GM19438 (cell line): ENCODE data around the gene WDR27.
A peak's percentile ranks its signal among the peaks of the same experiment; 100 is the strongest.
"Not testable (repeated sequence)": the region's sequence is repeated elsewhere in the genome, so short reads cannot be mapped to it uniquely, and the experiment has no call there.

ENCODE experiments used
- ATAC-seq: cut with Tn5 transposase; IDR thresholded peaks from one replicate; pipeline ENCODE4 v1.9.1; 2021; ENCODE audit warnings: low read depth; ENCODE audit not compliant: unreplicated experiment

Gene WDR27

GRCh38 chr6:169714178-169714577, 12.3 kb upstream of the WDR27 start:
- no peak for ATAC-seq

- no peak for ATAC-seq
Observed at GRCh38 chr6:169710009-169710408, 8.2 kb upstream of the WDR27 start.

GRCh38 chr6:169709293-169709692, 7.5 kb upstream of the WDR27 start:
- no peak for ATAC-seq

GRCh38 chr6:169707772-169708171, 5.9 kb upstream of the WDR27 start:
- no peak for ATAC-seq

GRCh38 chr6:169702840-169703246, 1.0 kb upstream of the WDR27 start:
- peak; percentile 11 for ATAC-seq

GRCh38 chr6:169701311-169701953, 397 bp downstream of the WDR27 start:
- ATAC-seq: peak; percentile 12

GRCh38 chr6:169700296-169700695, 1.5 kb downstream of the WDR27 start:
- ATAC-seq: no peak

- not testable (repeated sequence) for ATAC-seq
Observed at GRCh38 chr6:169697115-169697514, 4.7 kb downstream of the WDR27 start.

- ATAC-seq: no peak
Observed at GRCh38 chr6:169695131-169695530, 6.7 kb downstream of the WDR27 start.

- ATAC-seq: no peak
Observed at GRCh38 chr6:169692516-169692915, 9.3 kb downstream of the WDR27 start.

GRCh38 chr6:169691260-169691659, 10.6 kb downstream of the WDR27 start:
- ATAC-seq: no peak

GRCh38 chr6:169689287-169689686, 12.5 kb downstream of the WDR27 start:
- ATAC-seq: no peak

GRCh38 chr6:169685860-169686259, 16.0 kb downstream of the WDR27 start:
- ATAC-seq: no peak

- no peak for ATAC-seq
Observed at GRCh38 chr6:169684056-169684455, 17.8 kb downstream of the WDR27 start.

- ATAC-seq: no peak
Observed at GRCh38 chr6:169678342-169678741, 23.5 kb downstream of the WDR27 start.

- no peak for ATAC-seq
Observed at GRCh38 chr6:169677096-169677495, 24.7 kb downstream of the WDR27 start.

GRCh38 chr6:169675011-169675410, 26.8 kb downstream of the WDR27 start:
- ATAC-seq: no peak

- no peak for ATAC-seq
Observed at GRCh38 chr6:169671563-169671962, 30.3 kb downstream of the WDR27 start.

- ATAC-seq: no peak
Observed at GRCh38 chr6:169669889-169670288, 31.9 kb downstream of the WDR27 start.

GRCh38 chr6:169669147-169669546, 32.7 kb downstream of the WDR27 start:
- no peak for ATAC-seq

- ATAC-seq: no peak
Observed at GRCh38 chr6:169668203-169668847, 33.5 kb downstream of the WDR27 start.

GRCh38 chr6:169667716-169668115, 34.1 kb downstream of the WDR27 start:
- no peak for ATAC-seq
